Activated naive CD8-positive, alpha-beta T cell treated with anti-CD3 and anti-CD28 coated beads for 36 hours (primary cell): ENCODE data around the gene LIMCH1. TPM values are rescaled to one million over a fixed set of nuclear protein-coding genes. Genes with fewer than 3 reads are reported as not detected.

ENCODE experiments used
- DNase-seq: peaks from one replicate; pipeline ENCODE4 v3.0.0; 2021
- H3K27ac Mint-ChIP-seq: one replicate; pipeline ENCODE4 v1.8.0; 2022; ENCODE audit warnings: mild to moderate bottlenecking, moderate library complexity, mixed read lengths
- H3K27me3 Mint-ChIP-seq: one replicate; pipeline ENCODE4 v1.8.0; 2022; ENCODE audit warnings: mild to moderate bottlenecking, mixed read lengths
- H3K36me3 Mint-ChIP-seq: one replicate; pipeline ENCODE4 v1.8.0; 2021; ENCODE audit warnings: mild to moderate bottlenecking, mixed read lengths
- H3K4me1 Mint-ChIP-seq: one replicate; pipeline ENCODE4 v1.8.0; 2021; ENCODE audit warnings: mixed read lengths
- H3K4me3 Mint-ChIP-seq: one replicate; pipeline ENCODE4 v1.8.0; 2022; ENCODE audit warnings: mild to moderate bottlenecking, moderate library complexity, mixed read lengths
- H3K9me3 Mint-ChIP-seq: one replicate; pipeline ENCODE4 v1.8.0; 2022; ENCODE audit warnings: mixed read lengths
- total RNA-seq, 2 experiments: library from RNA; stranded (reverse); gene quantifications; one replicate each; pipeline ENCODE4 v1.2.3, GENCODE V29; 2021

Gene LIMCH1
- total RNA-seq, 2 experiments from 2014 or later, result not detected

- H3K27me3 Mint-ChIP-seq, result no peaks in the 10 kb centered on the region
These were observed 61.3 kb downstream of the LIMCH1 start for GRCh38 chr4:41599192-41599786.

GRCh38 chr4:41600243-41600912 is 62.4 kb downstream of the LIMCH1 start:
- Mint-ChIP-seq H3K27me3 (no peaks in the 10 kb centered on the region), H3K9me3 (no peaks in the 10 kb centered on the region), H3K27ac (no peak overlapping the region), H3K36me3 (no peaks in the 10 kb centered on the region), H3K4me3 (no peak overlapping the region), H3K4me1 (no peaks in the 10 kb centered on the region)
- no peak for DNase-seq

More at GRCh38 chr4:41599192-41599786, 61.3 kb downstream of the LIMCH1 start:
- H3K9me3 Mint-ChIP-seq, result no peaks in the 10 kb centered on the region
- H3K4me1 Mint-ChIP-seq, result no peaks in the 10 kb centered on the region
- no peaks in the 10 kb centered on the region for H3K36me3 Mint-ChIP-seq
- no peak overlapping the region for H3K4me3 Mint-ChIP-seq
- H3K27ac Mint-ChIP-seq, result no peak overlapping the region
- no peak for DNase-seq

- Mint-ChIP-seq H3K4me1 (no peaks in the 10 kb centered on the region), H3K27me3 (no peaks in the 10 kb centered on the region), H3K36me3 (no peaks in the 10 kb centered on the region), H3K9me3 (no peaks in the 10 kb centered on the region), H3K27ac (no peak overlapping the region), H3K4me3 (no peak overlapping the region)
- no peak for DNase-seq
These were observed 63.1 kb downstream of the LIMCH1 start for GRCh38 chr4:41601025-41601424.

- Mint-ChIP-seq H3K9me3 (no peaks in the 10 kb centered on the region), H3K27ac (no peak overlapping the region), H3K4me3 (no peak overlapping the region), H3K36me3 (no peaks in the 10 kb centered on the region), H3K27me3 (no peaks in the 10 kb centered on the region), H3K4me1 (no peaks in the 10 kb centered on the region)
- no peak for DNase-seq
These were observed 64.2 kb downstream of the LIMCH1 start for GRCh38 chr4:41602113-41602512.

- Mint-ChIP-seq H3K27ac (no peak overlapping the region), H3K27me3 (no peaks in the 10 kb centered on the region)
These were observed 65.0 kb downstream of the LIMCH1 start for GRCh38 chr4:41602886-41603498.

GRCh38 chr4:41609851-41610250 is 71.9 kb downstream of the LIMCH1 start:
- no peaks in the 10 kb centered on the region for H3K9me3 Mint-ChIP-seq
- peaks cover 3% of the 10 kb centered on the region for H3K27me3 Mint-ChIP-seq
- no peak overlapping the region for H3K27ac Mint-ChIP-seq
- H3K36me3 Mint-ChIP-seq, result no peaks in the 10 kb centered on the region
- H3K4me3 Mint-ChIP-seq, result no peak overlapping the region
- no peaks in the 10 kb centered on the region for H3K4me1 Mint-ChIP-seq
- DNase-seq, result no peak

More at GRCh38 chr4:41602886-41603498, 65.0 kb downstream of the LIMCH1 start:
- DNase-seq, result no peak
- H3K4me3 Mint-ChIP-seq, result no peak overlapping the region
- H3K9me3 Mint-ChIP-seq, result no peaks in the 10 kb centered on the region
- no peaks in the 10 kb centered on the region for H3K36me3 Mint-ChIP-seq
- no peaks in the 10 kb centered on the region for H3K4me1 Mint-ChIP-seq

- H3K27ac Mint-ChIP-seq, result no peak overlapping the region
- H3K27me3 Mint-ChIP-seq, result peaks cover 3% of the 10 kb centered on the region
- H3K4me1 Mint-ChIP-seq, result no peaks in the 10 kb centered on the region
- no peaks in the 10 kb centered on the region for H3K9me3 Mint-ChIP-seq
- H3K4me3 Mint-ChIP-seq, result no peak overlapping the region
- no peaks in the 10 kb centered on the region for H3K36me3 Mint-ChIP-seq
- no peak for DNase-seq
These were observed 72.5 kb downstream of the LIMCH1 start for GRCh38 chr4:41610474-41610873.

- Mint-ChIP-seq H3K4me1 (no peaks in the 10 kb centered on the region), H3K27ac (no peak overlapping the region), H3K27me3 (peaks cover 7% of the 10 kb centered on the region), H3K4me3 (no peak overlapping the region), H3K9me3 (no peaks in the 10 kb centered on the region), H3K36me3 (no peaks in the 10 kb centered on the region)
- no peak for DNase-seq
These were observed 73.3 kb downstream of the LIMCH1 start for GRCh38 chr4:41611124-41611838.

- Mint-ChIP-seq H3K9me3 (no peaks in the 10 kb centered on the region), H3K4me3 (no peak overlapping the region), H3K27ac (no peak overlapping the region), H3K36me3 (no peaks in the 10 kb centered on the region), H3K4me1 (no peaks in the 10 kb centered on the region), H3K27me3 (peaks cover 7% of the 10 kb centered on the region)
- no peak for DNase-seq
These were observed 74.2 kb downstream of the LIMCH1 start for GRCh38 chr4:41611881-41612871.

- H3K36me3 Mint-ChIP-seq, result no peaks in the 10 kb centered on the region
- H3K4me1 Mint-ChIP-seq, result no peaks in the 10 kb centered on the region
- no peak for DNase-seq
- peaks cover 7% of the 10 kb centered on the region for H3K27me3 Mint-ChIP-seq
- H3K4me3 Mint-ChIP-seq, result no peak overlapping the region
- no peak overlapping the region for H3K27ac Mint-ChIP-seq
- no peaks in the 10 kb centered on the region for H3K9me3 Mint-ChIP-seq
These were observed 75.4 kb downstream of the LIMCH1 start for GRCh38 chr4:41613386-41613785.

- peaks cover 7% of the 10 kb centered on the region for H3K27me3 Mint-ChIP-seq
- no peak overlapping the region for H3K4me3 Mint-ChIP-seq
- no peaks in the 10 kb centered on the region for H3K4me1 Mint-ChIP-seq
- H3K36me3 Mint-ChIP-seq, result no peaks in the 10 kb centered on the region
- no peak for DNase-seq
- no peaks in the 10 kb centered on the region for H3K9me3 Mint-ChIP-seq
- no peak overlapping the region for H3K27ac Mint-ChIP-seq
These were observed 75.9 kb downstream of the LIMCH1 start for GRCh38 chr4:41613821-41614220.

- H3K4me1 Mint-ChIP-seq, result no peaks in the 10 kb centered on the region
- no peak for DNase-seq
- H3K4me3 Mint-ChIP-seq, result no peak overlapping the region
- H3K27ac Mint-ChIP-seq, result no peak overlapping the region
- H3K9me3 Mint-ChIP-seq, result no peaks in the 10 kb centered on the region
- H3K36me3 Mint-ChIP-seq, result no peaks in the 10 kb centered on the region
- peaks cover 7% of the 10 kb centered on the region for H3K27me3 Mint-ChIP-seq
These were observed 76.6 kb downstream of the LIMCH1 start for GRCh38 chr4:41614519-41614918.

GRCh38 chr4:41619161-41619560 is 81.2 kb downstream of the LIMCH1 start:
- Mint-ChIP-seq H3K27me3 (peaks cover 5% of the 10 kb centered on the region), H3K27ac (no peak overlapping the region), H3K4me3 (no peak overlapping the region), H3K9me3 (no peaks in the 10 kb centered on the region), H3K36me3 (no peaks in the 10 kb centered on the region), H3K4me1 (no peaks in the 10 kb centered on the region)
- no peak for DNase-seq

GRCh38 chr4:41620594-41621256 is 82.8 kb downstream of the LIMCH1 start:
- H3K4me3 Mint-ChIP-seq, result no peak overlapping the region
- H3K36me3 Mint-ChIP-seq, result no peaks in the 10 kb centered on the region
- H3K4me1 Mint-ChIP-seq, result no peaks in the 10 kb centered on the region
- peaks cover 5% of the 10 kb centered on the region for H3K27me3 Mint-ChIP-seq
- no peaks in the 10 kb centered on the region for H3K9me3 Mint-ChIP-seq
- no peak overlapping the region for H3K27ac Mint-ChIP-seq
- no peak for DNase-seq
